C4-2B (cell line): ENCODE measurements around the gene CLHC1.
A peak's percentile ranks its signal among the peaks of the same experiment; 100 is the strongest.
"Not testable (repeated sequence)": the region's sequence is repeated elsewhere in the genome, so short reads cannot be mapped to it uniquely, and the experiment has no call there.

Source experiments
- H3K27ac ChIP-seq: fragments of 450-650 bp; 2 replicates; pipeline ENCODE4 v1.5.1; 2017
- CTCF ChIP-seq: fragments of 450-650 bp; conservative IDR thresholded peaks from 2 replicates; pipeline ENCODE4 v1.5.1; 2017; ENCODE audit warnings: mild to moderate bottlenecking
- ZFX ChIP-seq: fragments of 450-650 bp; IDR thresholded peaks from 2 replicates; pipeline ENCODE4 v1.6.1; 2017

CLHC1 gene

GRCh38 chr2:55268288-55268906, 36.3 kb upstream of the CLHC1 start:
- peak overlapping the region; percentile 87 for H3K27ac ChIP-seq
- TF ChIP-seq ZFX (no peak), CTCF (no peak)

GRCh38 chr2:55259586-55259985, 27.5 kb upstream of the CLHC1 start:
- not testable (repeated sequence) for H3K27ac ChIP-seq

- no peak for TF ChIP-seq CTCF
- no peak for TF ChIP-seq ZFX
- no peak overlapping the region for H3K27ac ChIP-seq
These were observed 20.7 kb upstream of the CLHC1 start for GRCh38 chr2:55252832-55253231.

- no peak overlapping the region for H3K27ac ChIP-seq
- TF ChIP-seq ZFX (no peak), CTCF (no peak)
These were observed 14.9 kb upstream of the CLHC1 start for GRCh38 chr2:55247025-55247424.

GRCh38 chr2:55245411-55245810, 13.3 kb upstream of the CLHC1 start:
- TF ChIP-seq ZFX (no peak), CTCF (no peak)
- H3K27ac ChIP-seq: no peak overlapping the region

GRCh38 chr2:55242617-55243016, 10.5 kb upstream of the CLHC1 start:
- no peak for TF ChIP-seq ZFX
- no peak for TF ChIP-seq CTCF

GRCh38 chr2:55241582-55241981, 9.5 kb upstream of the CLHC1 start:
- not testable (repeated sequence) for H3K27ac ChIP-seq

More at GRCh38 chr2:55242617-55243016, 10.5 kb upstream of the CLHC1 start:
- H3K27ac ChIP-seq: no peak overlapping the region

GRCh38 chr2:55239656-55240222, 7.6 kb upstream of the CLHC1 start:
- H3K27ac ChIP-seq: peak overlapping the region; percentile 66
- TF ChIP-seq CTCF: no peak
- TF ChIP-seq ZFX: no peak
